Testis (tissue), 2 donors: ENCODE results near the gene CLUH.
"Not testable (repeated sequence)": the region's sequence is repeated elsewhere in the genome, so short reads cannot be mapped to it uniquely, and the experiment has no call there.

ENCODE experiments used
- CTCF ChIP-seq, 3 experiments: fragments of 450-650 bp in 2 of 3; fragments of 200-600 bp in 1 of 3; sonication (generic) in 1 of 3; IDR thresholded peaks; one replicate each; pipeline ENCODE4 v1.5.1; 2016 to 2019; ENCODE audit warnings: antibody characterized with exemption in 3 of 3, mild to moderate bottlenecking in 2 of 3, moderate library complexity in 1 of 3
- POLR2A ChIP-seq: fragments of 450-650 bp; IDR thresholded peaks from one replicate; pipeline ENCODE4 v1.6.1; 2017; ENCODE audit warnings: antibody characterized with exemption, mild to moderate bottlenecking, moderate library complexity

GRCh38 chr17:2652911-2653310 is 58.7 kb downstream of the CLUH start:
- not testable (repeated sequence) for TF ChIP-seq CTCF (IDR thresholded peaks at IDR 0.05); POLR2A
